Measurements from ENCODE around the gene DSTYK. TPM values are rescaled to one million over a fixed set of nuclear protein-coding genes. Genes with fewer than 3 reads are reported as not detected.

DSTYK gene
- total RNA-seq, 1 donor from 2014 or later = 11.0 TPM

DNA sequence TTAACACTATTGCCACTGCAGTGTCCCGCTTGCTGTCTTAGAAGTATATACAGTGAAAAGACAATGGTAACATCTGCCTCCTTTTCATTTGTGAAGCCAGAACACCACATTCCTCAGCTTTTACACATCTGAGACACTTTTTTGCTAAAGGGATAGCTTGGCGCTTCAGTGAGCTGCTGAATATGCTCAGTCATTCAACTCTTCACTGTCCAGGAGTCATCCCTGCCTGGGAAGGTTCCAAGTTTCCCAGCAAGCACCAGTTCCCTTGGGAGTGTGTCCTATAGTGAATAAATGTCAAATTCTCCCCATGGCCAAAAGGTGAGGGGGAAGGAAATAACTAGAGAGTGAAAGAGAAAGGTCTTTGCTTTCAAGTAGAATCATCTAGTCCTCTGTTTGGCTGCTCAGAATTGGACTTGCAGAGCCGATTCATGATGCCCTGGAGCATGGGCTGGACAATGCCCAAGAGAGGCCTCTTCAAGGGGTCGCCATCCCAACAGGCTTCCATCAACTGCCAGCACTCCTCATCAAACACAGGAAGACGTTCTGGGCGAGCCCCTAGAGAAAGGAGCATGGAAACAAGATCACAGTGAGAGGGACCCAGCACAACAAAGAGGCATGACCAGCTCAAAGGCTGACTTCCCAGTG lies 64.2 kb downstream of the DSTYK start:
- TF ChIP-seq, protein P1, sequence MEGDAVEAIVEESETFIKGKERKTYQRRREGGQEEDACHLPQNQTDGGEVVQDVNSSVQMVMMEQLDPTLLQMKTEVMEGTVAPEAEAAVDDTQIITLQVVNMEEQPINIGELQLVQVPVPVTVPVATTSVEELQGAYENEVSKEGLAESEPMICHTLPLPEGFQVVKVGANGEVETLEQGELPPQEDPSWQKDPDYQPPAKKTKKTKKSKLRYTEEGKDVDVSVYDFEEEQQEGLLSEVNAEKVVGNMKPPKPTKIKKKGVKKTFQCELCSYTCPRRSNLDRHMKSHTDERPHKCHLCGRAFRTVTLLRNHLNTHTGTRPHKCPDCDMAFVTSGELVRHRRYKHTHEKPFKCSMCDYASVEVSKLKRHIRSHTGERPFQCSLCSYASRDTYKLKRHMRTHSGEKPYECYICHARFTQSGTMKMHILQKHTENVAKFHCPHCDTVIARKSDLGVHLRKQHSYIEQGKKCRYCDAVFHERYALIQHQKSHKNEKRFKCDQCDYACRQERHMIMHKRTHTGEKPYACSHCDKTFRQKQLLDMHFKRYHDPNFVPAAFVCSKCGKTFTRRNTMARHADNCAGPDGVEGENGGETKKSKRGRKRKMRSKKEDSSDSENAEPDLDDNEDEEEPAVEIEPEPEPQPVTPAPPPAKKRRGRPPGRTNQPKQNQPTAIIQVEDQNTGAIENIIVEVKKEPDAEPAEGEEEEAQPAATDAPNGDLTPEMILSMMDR (IDR thresholded peaks at IDR 0.05; ENCODE audit: unreplicated experiment) = no peak
- H3K27me3 Mint-ChIP-seq = no peaks in the 10 kb centered on the region
- no peak overlapping the region for H3K27ac Mint-ChIP-seq
- DNase-seq (ENCODE audit: low spot score, unreplicated experiment) = no peak
- peaks cover 8% of the 10 kb centered on the region for H3K36me3 Mint-ChIP-seq (ENCODE audit: insufficient read depth)
- H3K9me3 Mint-ChIP-seq (ENCODE audit: low read depth) = no peaks in the 10 kb centered on the region
- peaks cover 5% of the 10 kb centered on the region for H3K4me1 Mint-ChIP-seq (ENCODE audit: low read depth)
- no peak overlapping the region for H3K4me3 Mint-ChIP-seq (ENCODE audit: low read depth)

DNA sequence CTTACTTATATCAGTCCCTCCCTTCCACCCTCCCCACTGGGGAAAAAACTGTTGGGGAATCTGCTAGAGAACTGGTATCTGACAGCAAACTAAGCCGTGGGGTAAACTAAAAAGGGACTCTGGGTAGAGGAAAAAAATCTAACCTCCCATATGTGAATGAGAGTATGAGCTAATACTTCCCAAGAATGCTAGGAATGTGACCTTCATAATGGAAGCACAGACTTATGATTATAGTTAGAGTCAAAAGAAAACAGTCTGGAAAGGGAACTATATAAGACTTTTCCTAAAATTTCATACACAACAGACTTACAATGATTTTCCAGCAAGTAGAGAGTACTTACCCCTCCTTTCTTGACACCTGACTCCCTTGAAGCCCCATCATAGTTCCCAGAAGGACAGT lies 66.8 kb downstream of the DSTYK start:
- peak overlapping the region; percentile 69 for H3K27ac Mint-ChIP-seq
- peaks cover 5% of the 10 kb centered on the region for H3K4me1 Mint-ChIP-seq (ENCODE audit: low read depth)
- TF ChIP-seq, protein P1 (IDR thresholded peaks at IDR 0.05; ENCODE audit: unreplicated experiment) = no peak
- no peaks in the 10 kb centered on the region for H3K9me3 Mint-ChIP-seq (ENCODE audit: low read depth)
- no peak overlapping the region for H3K4me3 Mint-ChIP-seq (ENCODE audit: low read depth)
- H3K27me3 Mint-ChIP-seq = no peaks in the 10 kb centered on the region
- peaks cover 7% of the 10 kb centered on the region for H3K36me3 Mint-ChIP-seq (ENCODE audit: insufficient read depth)
- no peak for DNase-seq (ENCODE audit: low spot score, unreplicated experiment)

DNA sequence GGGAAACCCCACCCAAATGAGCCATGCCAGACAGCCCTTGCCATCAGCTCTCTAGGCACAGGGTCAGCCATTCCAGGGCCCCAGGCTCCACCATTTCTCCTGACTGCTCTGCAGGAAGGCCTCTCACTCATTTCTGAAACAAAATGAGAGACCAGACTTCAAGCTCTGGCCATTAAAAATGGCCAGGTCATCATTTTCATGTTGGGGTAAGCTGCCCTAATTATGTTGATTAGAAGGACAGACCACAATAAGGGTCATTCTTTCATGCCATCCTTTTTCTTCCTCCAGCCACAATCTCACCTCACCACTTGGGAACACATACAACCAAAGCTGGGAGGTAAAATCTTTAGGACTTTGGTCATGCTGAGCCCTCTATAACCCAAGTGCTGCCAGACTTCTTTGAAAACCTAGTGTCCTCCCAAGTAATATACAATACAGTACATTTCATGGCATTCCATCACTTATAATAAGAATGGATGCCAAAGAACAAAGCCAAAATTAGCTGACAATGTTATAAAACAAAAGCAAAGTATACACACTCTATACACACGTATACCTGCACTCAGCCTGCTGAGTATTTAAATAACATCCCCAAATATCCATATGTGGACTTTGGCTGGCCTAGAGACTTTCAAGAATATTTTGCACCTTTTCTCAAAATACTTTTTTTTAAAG lies 67.3 kb downstream of the DSTYK start:
- DNase-seq (ENCODE audit: low spot score, unreplicated experiment) = no peak
- no peak overlapping the region for H3K27ac Mint-ChIP-seq

DNA sequence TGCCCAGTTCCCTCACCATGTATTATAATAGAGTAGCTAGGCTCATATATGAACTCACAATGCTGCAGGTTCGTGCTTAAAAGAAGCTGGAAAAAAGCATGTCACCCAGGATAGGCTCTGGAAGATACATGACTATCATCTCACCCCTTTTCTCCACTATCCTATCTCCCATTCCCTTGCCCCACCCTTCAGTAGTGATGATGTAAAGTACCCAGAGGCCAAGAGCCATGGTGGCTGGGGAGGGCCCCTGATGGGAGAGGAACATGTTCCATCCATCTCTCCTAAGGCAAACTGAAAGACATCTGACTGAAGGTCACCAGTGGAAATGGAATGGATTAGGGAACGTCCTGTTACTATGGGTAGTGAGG lies 69.4 kb downstream of the DSTYK start:
- H3K4me3 Mint-ChIP-seq (ENCODE audit: low read depth) = no peak overlapping the region
- no peaks in the 10 kb centered on the region for H3K27me3 Mint-ChIP-seq
- no peak for DNase-seq (ENCODE audit: low spot score, unreplicated experiment)
- TF ChIP-seq, protein P1 (IDR thresholded peaks at IDR 0.05; ENCODE audit: unreplicated experiment) = no peak
- peaks cover 1% of the 10 kb centered on the region for H3K36me3 Mint-ChIP-seq (ENCODE audit: insufficient read depth)
- H3K4me1 Mint-ChIP-seq (ENCODE audit: low read depth) = peaks cover 5% of the 10 kb centered on the region
- peaks cover 5% of the 10 kb centered on the region for H3K9me3 Mint-ChIP-seq (ENCODE audit: low read depth)
- no peak overlapping the region for H3K27ac Mint-ChIP-seq

More for the DNA sequence above, 67.3 kb downstream of the DSTYK start:
- Mint-ChIP-seq H3K27me3 (no peaks in the 10 kb centered on the region), H3K36me3 (ENCODE audit: insufficient read depth) (peaks cover 7% of the 10 kb centered on the region), H3K9me3 (ENCODE audit: low read depth) (no peaks in the 10 kb centered on the region), H3K4me1 (ENCODE audit: low read depth) (peaks cover 5% of the 10 kb centered on the region), H3K4me3 (ENCODE audit: low read depth) (no peak overlapping the region)
- TF ChIP-seq, protein P1 (IDR thresholded peaks at IDR 0.05; ENCODE audit: unreplicated experiment) = no peak

DNA sequence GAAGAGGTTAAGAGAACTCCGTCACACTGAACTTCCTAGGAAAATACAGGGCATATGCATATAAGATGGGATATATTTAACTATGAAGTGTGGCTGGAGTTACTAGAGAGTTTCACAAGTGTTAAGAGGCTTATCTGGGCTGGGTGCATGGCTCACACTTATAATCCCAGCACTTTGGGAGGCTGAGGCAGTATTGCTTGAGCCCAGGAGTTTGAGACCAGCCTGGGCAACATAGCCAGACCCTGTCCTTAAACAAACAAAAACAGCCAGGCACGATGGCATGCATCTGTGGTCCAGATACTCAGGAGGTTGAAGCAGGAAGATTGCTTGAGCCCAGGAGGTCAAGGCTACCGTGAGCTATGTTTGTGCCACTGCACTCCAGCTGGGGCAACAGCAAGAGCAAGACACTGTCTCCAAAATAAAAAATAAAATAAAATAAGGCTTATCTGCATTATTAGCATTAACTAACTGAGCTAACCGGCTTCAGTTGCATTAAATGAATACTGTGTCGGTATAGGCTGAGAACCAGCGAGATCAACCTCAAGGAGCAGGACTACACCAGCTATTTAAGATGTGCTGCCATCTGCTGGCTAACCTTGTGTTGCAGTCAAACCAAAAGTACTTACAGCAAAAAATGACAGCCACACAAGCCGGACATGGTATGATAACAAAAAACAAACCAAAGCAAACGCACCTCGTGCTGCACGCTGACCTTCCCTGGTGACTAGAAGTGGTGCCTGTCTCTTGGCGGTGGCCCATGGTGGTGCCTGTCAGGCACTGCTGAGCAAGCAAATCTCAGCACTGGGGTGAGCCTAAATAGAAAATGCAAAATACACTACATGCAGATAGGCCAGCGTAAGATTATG lies 70.0 kb downstream of the DSTYK start:
- TF ChIP-seq, protein P1 (IDR thresholded peaks at IDR 0.05; ENCODE audit: unreplicated experiment) = peak; percentile 73
- peak; percentile 41 for DNase-seq (ENCODE audit: low spot score, unreplicated experiment)
- Mint-ChIP-seq H3K27me3 (no peaks in the 10 kb centered on the region), H3K27ac (no peak overlapping the region), H3K36me3 (ENCODE audit: insufficient read depth) (peaks cover 1% of the 10 kb centered on the region), H3K9me3 (ENCODE audit: low read depth) (peaks cover 5% of the 10 kb centered on the region), H3K4me1 (ENCODE audit: low read depth) (peaks cover 5% of the 10 kb centered on the region), H3K4me3 (ENCODE audit: low read depth) (no peak overlapping the region)
